HL-60 (cell line): ENCODE data around the gene ADAR.

ENCODE experiments used
- CTCF ChIP-seq: IDR thresholded peaks from one replicate; pipeline ENCODE4 v1.5.1; 2011; ENCODE audit warnings: low read length, control low read depth, inconsistent platforms; ENCODE audit not compliant: insufficient read depth
- GABPA ChIP-seq: IDR thresholded peaks from 2 replicates; pipeline ENCODE4 v1.6.1; 2012; ENCODE audit warnings: low read depth
- POLR2AphosphoS5 ChIP-seq: IDR thresholded peaks from 2 replicates; pipeline ENCODE4 v1.6.1; 2012; ENCODE audit warnings: low read depth
- REST ChIP-seq: IDR thresholded peaks from 2 replicates; pipeline ENCODE4 v1.6.1; 2012; ENCODE audit warnings: low read depth; ENCODE audit not compliant: insufficient replicate concordance
- SPI1 ChIP-seq: IDR thresholded peaks from 2 replicates; pipeline ENCODE4 v1.6.1; 2012; ENCODE audit warnings: low read depth, mild to moderate bottlenecking, borderline replicate concordance

- no peak for TF ChIP-seq CTCF
- TF ChIP-seq POLR2AphosphoS5 = no peak
- TF ChIP-seq GABPA = no peak
- no peak for TF ChIP-seq REST
- no peak for TF ChIP-seq SPI1
Measured at GRCh38 chr1:154572468-154573167, 35.4 kb downstream of the ADAR start.
